ENCODE results near the gene TGFBR3.

Gene TGFBR3

DNA sequence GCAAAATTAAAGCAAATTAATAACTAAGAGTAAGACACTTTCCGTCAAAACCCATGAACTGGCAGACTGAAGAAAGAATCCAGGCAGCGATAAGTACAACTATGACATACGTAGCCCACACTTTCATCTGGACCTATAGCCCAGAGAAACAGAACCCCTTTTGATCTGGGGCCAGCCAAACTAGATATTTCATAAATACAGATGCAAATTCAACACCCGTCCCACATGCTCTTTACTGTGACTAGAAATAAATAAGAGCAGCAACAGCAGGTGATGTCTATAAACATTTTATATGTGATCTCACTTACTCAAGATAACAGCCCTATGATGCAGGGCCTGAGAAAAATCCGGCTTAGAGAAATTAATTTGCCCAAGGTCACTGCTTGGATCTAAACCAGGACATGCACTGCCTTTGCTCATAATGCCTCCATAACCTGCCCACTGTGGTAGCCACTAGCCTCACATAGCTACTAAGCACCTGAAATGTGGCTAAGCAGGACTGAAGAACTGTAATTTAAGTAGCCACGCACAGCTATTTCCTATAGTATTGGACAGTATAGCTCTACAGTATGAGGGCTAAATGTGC is 130.2 kb downstream of the TGFBR3 start:
- no peak overlapping the region for H3K9ac ChIP-seq (ENCODE audit: low read depth, low read length)
- H3K4me1 ChIP-seq (ENCODE audit: insufficient read depth, low read length): no peaks in the 10 kb centered on the region
- no peaks in the 10 kb centered on the region for H3K27me3 ChIP-seq (ENCODE audit: insufficient read depth, low read length)
- H3K27ac ChIP-seq (ENCODE audit: low read length): no peak overlapping the region
- no peaks in the 10 kb centered on the region for H3K9me3 ChIP-seq (ENCODE audit: insufficient read depth, low read depth, low read length)
- no peak overlapping the region for H3K4me3 ChIP-seq (ENCODE audit: low read length)
- no peaks in the 10 kb centered on the region for H3K36me3 ChIP-seq (ENCODE audit: insufficient read depth, low read depth, low read length)

DNA sequence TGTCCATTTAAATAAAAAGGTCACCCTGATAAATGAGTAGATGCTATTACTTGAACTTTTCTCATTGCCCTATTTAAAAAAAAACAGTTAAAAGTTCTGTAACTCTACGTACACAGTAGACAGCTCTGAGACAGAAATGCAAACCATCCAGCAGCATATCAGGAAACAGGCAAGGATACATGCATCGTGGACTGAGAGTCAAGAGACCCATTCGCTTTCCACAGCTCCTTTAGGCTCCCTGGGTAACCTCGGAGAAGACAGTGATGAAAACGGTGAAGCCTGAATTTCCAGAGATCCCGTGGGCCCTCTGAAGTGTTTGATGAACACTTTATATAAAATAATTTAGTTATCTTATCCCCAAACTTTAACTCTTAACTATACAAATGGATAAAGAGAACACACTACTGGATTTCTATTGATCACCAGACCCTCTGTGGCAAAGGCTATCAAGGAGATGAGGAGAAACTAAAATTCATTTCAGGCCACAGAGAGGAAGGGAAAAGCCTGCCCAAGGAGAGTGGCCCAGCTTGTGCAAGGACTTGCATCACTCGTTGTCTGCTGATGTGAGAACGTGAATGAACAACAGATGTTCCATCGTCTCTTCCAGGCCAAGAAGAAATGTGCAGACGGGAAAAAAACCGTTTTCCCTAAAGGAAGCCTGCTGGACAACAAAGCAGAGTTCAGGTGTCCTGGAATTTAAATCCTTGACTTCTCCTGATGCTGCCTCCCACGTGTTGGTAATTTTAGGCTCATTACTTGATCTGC is 131.0 kb downstream of the TGFBR3 start:
- H3K9ac ChIP-seq (ENCODE audit: low read depth, low read length): no peak overlapping the region
- no peaks in the 10 kb centered on the region for H3K27me3 ChIP-seq (ENCODE audit: insufficient read depth, low read length)
- no peaks in the 10 kb centered on the region for H3K36me3 ChIP-seq (ENCODE audit: insufficient read depth, low read depth, low read length)
- no peak overlapping the region for H3K4me3 ChIP-seq (ENCODE audit: low read length)
- H3K27ac ChIP-seq (ENCODE audit: low read length): no peak overlapping the region
- H3K9me3 ChIP-seq (ENCODE audit: insufficient read depth, low read depth, low read length): no peaks in the 10 kb centered on the region
- no peaks in the 10 kb centered on the region for H3K4me1 ChIP-seq (ENCODE audit: insufficient read depth, low read length)

DNA sequence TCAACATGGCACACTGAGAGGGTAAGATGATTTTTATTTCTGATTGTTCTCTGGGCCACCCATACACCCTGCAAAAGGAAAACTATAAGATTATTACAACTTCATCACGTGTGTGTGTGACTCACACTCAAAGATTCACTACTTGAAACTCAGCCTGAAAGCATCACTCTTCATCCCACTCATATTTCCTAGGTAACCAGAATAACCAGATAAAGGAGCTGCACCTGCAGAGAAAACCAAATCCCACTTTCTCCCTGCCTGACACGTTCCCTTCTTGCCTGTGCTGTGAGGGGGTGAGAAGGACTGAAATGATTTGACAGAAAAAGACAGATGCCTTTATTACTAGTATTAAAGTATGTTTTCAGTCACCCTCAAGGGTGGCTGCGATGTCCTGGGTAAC is 131.6 kb downstream of the TGFBR3 start:
- Histone ChIP-seq H3K9ac (ENCODE audit: low read depth, low read length) (no peak overlapping the region), H3K27me3 (ENCODE audit: insufficient read depth, low read length) (no peaks in the 10 kb centered on the region), H3K36me3 (ENCODE audit: insufficient read depth, low read depth, low read length) (no peaks in the 10 kb centered on the region), H3K9me3 (ENCODE audit: insufficient read depth, low read depth, low read length) (no peaks in the 10 kb centered on the region), H3K27ac (ENCODE audit: low read length) (no peak overlapping the region), H3K4me1 (ENCODE audit: insufficient read depth, low read length) (no peaks in the 10 kb centered on the region), H3K4me3 (ENCODE audit: low read length) (no peak overlapping the region)

DNA sequence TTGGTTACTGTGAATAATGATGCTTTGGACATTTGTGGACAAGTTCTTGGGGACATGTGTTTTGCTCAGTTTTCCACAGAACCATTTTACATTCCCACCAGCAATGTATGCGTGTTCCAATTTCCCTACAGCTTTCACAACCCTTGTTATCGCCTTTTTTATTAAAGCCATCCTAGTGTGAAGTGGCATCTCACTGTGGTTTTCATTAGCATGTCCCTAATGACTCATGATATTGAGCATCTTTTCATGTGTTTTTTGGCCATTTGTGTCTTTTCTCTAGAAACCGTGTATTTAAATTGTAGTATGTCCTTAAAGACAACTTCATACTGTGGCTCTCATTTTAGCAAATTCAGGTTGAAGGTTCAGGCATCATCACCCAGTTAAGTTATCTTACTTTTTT is 132.1 kb downstream of the TGFBR3 start:
- Histone ChIP-seq H3K36me3 (ENCODE audit: insufficient read depth, low read depth, low read length) (no peaks in the 10 kb centered on the region), H3K4me3 (ENCODE audit: low read length) (no peak overlapping the region), H3K9me3 (ENCODE audit: insufficient read depth, low read depth, low read length) (no peaks in the 10 kb centered on the region), H3K4me1 (ENCODE audit: insufficient read depth, low read length) (no peaks in the 10 kb centered on the region), H3K9ac (ENCODE audit: low read depth, low read length) (no peak overlapping the region), H3K27me3 (ENCODE audit: insufficient read depth, low read length) (no peaks in the 10 kb centered on the region), H3K27ac (ENCODE audit: low read length) (no peak overlapping the region)

DNA sequence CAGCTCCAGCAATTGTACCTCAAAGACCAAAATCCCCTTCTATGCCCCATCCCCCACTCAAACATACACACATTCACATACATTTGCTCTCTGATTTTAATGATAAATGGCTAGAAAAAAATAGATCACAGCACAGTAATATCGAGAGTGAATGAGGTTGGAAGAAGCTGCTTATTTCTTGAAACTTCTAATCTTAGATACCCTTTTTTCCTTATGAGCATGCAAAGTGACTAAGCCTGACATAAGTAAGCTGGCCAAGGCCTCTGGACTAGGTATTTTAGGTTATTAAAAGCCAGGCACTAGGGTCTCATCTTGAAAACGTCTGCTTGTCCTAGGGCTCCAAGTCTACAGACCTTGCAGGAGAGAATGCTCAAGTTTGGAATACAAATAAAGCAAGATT is 133.6 kb downstream of the TGFBR3 start:
- Histone ChIP-seq H3K27me3 (ENCODE audit: insufficient read depth, low read length) (no peaks in the 10 kb centered on the region), H3K36me3 (ENCODE audit: insufficient read depth, low read depth, low read length) (no peaks in the 10 kb centered on the region), H3K4me1 (ENCODE audit: insufficient read depth, low read length) (no peaks in the 10 kb centered on the region), H3K27ac (ENCODE audit: low read length) (no peak overlapping the region), H3K9me3 (ENCODE audit: insufficient read depth, low read depth, low read length) (peaks cover 1% of the 10 kb centered on the region), H3K9ac (ENCODE audit: low read depth, low read length) (no peak overlapping the region), H3K4me3 (ENCODE audit: low read length) (no peak overlapping the region)

DNA sequence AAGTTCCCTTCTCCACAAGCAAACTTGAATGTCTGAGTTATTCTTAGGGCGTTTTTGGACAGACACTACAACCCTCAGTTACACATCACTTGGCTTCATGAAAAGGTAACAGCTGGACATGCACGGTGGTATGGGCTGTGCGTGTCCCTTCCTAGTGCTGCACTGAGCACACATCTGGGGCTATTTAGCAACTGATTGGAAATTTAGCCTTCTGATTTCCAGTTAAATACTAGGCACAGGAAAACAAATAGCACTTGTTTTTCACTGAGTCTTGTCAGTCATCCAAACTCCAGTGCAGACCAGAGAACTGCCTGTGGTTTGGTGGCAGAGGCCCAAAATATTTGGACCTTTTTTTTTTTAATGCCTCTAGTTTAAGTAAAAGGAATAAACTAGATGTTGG is 134.7 kb downstream of the TGFBR3 start:
- no peak overlapping the region for H3K9ac ChIP-seq (ENCODE audit: low read depth, low read length)
- H3K27me3 ChIP-seq (ENCODE audit: insufficient read depth, low read length): no peaks in the 10 kb centered on the region
- no peaks in the 10 kb centered on the region for H3K4me1 ChIP-seq (ENCODE audit: insufficient read depth, low read length)
- no peaks in the 10 kb centered on the region for H3K36me3 ChIP-seq (ENCODE audit: insufficient read depth, low read depth, low read length)
- H3K4me3 ChIP-seq (ENCODE audit: low read length): no peak overlapping the region
- H3K27ac ChIP-seq (ENCODE audit: low read length): no peak overlapping the region
- peaks cover 11% of the 10 kb centered on the region for H3K9me3 ChIP-seq (ENCODE audit: insufficient read depth, low read depth, low read length)

DNA sequence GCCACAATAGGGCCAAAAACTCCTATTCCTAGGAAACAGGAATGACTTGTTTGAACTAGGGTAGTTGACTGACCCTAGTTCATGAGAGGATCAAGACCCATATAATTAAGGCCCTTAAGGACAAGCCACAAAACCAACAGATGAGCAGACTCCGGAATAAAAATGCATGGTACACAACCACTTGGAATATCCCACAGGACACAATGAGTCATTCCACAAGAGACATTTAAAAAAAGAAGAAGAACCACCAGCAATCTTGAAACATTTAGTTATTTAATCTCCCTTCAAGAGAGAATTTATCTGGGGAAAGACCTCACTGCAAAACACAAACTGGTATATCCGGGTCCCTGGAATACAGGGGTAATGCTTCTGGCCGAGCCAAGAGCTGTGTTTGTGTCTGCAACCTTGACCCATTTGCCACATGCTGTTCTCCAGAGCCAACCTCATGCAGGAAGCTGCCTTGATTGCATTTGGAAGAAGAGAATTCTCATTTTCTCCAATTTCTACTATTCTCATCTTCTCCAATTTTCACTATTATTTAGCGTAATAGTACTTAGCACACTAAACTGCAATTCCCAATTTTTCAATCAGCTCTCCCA is 135.5 kb downstream of the TGFBR3 start:
- no peak overlapping the region for H3K4me3 ChIP-seq (ENCODE audit: low read length)
- H3K27ac ChIP-seq (ENCODE audit: low read length): no peak overlapping the region
- no peaks in the 10 kb centered on the region for H3K36me3 ChIP-seq (ENCODE audit: insufficient read depth, low read depth, low read length)
- H3K27me3 ChIP-seq (ENCODE audit: insufficient read depth, low read length): no peaks in the 10 kb centered on the region
- peaks cover 11% of the 10 kb centered on the region for H3K9me3 ChIP-seq (ENCODE audit: insufficient read depth, low read depth, low read length)
- H3K9ac ChIP-seq (ENCODE audit: low read depth, low read length): no peak overlapping the region
- no peaks in the 10 kb centered on the region for H3K4me1 ChIP-seq (ENCODE audit: insufficient read depth, low read length)

DNA sequence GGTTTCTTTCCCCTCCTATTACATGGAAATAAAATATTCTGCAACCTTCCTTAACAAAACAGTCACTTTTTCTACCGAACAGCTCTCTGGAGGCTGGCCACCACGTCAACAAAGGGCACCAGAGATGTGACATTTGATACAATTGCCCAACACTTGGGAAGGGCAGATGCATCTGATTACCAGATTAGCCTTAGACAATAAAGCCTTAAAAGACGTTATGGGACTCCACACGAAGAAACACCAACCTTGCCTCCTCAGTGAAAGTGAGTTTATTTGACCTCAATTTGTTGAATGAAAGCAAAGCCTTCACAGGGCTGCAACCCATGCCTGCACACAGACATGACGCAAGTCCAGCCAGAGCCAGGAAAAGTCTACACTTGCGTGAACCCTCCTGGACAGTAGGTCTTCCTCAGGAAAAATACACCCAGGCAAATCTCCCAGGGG is 136.1 kb downstream of the TGFBR3 start:
- H3K27me3 ChIP-seq (ENCODE audit: insufficient read depth, low read length): no peaks in the 10 kb centered on the region
- H3K4me1 ChIP-seq (ENCODE audit: insufficient read depth, low read length): no peaks in the 10 kb centered on the region
- H3K4me3 ChIP-seq (ENCODE audit: low read length): no peak overlapping the region
- H3K9me3 ChIP-seq (ENCODE audit: insufficient read depth, low read depth, low read length): peaks cover 11% of the 10 kb centered on the region
- no peak overlapping the region for H3K27ac ChIP-seq (ENCODE audit: low read length)
- no peaks in the 10 kb centered on the region for H3K36me3 ChIP-seq (ENCODE audit: insufficient read depth, low read depth, low read length)
- H3K9ac ChIP-seq (ENCODE audit: low read depth, low read length): no peak overlapping the region

DNA sequence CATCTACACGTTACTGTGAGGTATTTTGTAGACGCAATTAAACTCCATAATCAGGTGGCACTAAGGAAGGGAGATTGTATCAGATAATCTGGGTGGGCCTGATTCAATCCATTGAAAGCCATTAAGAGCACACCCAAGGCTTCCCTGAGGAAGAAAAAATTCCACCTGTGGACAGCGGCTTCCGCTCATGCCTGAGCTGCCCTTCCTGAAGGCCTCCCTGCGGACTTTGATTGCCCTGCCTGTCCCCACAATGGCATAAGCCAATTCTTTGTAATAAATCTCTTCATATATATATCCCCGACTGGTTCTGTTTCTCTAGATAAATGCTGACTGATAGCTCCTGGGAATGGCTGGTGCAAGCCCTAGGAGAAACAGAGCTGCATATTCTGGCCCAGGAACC is 138.3 kb downstream of the TGFBR3 start:
- Histone ChIP-seq H3K36me3 (ENCODE audit: insufficient read depth, low read depth, low read length) (no peaks in the 10 kb centered on the region), H3K4me3 (ENCODE audit: low read length) (no peak overlapping the region), H3K9ac (ENCODE audit: low read depth, low read length) (no peak overlapping the region), H3K4me1 (ENCODE audit: insufficient read depth, low read length) (no peaks in the 10 kb centered on the region), H3K27ac (ENCODE audit: low read length) (no peak overlapping the region), H3K9me3 (ENCODE audit: insufficient read depth, low read depth, low read length) (peaks cover 11% of the 10 kb centered on the region), H3K27me3 (ENCODE audit: insufficient read depth, low read length) (no peaks in the 10 kb centered on the region)

DNA sequence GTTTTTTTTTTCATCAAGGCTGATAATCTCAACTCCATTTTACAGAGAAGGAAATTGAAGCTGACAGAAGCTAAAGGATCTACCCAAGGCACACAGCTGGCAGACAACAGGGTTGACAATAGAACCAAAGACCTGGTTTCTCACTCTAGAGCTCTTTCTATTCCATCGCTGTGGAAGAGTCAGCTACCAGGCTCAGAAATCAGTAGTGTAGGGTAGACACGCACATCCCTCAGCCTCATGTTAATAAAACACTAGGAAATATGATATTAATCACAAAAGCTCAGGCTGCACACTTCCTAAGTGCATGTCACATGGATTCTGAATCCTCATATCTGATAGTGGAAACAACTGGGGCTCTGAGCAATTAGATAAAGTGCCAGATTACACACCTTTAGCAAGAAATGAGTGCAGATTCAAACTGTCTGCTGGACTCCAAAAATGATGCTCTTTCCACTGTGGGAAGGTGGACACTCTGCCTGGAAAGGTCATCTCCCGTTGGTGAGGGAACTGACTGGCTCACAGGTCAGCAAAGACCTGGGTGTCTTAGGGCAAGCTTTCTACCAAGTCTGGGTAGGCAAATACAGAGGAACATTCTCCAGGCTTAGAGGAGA is 139.1 kb downstream of the TGFBR3 start:
- no peaks in the 10 kb centered on the region for H3K4me1 ChIP-seq (ENCODE audit: insufficient read depth, low read length)
- peaks cover 11% of the 10 kb centered on the region for H3K9me3 ChIP-seq (ENCODE audit: insufficient read depth, low read depth, low read length)
- no peaks in the 10 kb centered on the region for H3K27me3 ChIP-seq (ENCODE audit: insufficient read depth, low read length)
- no peak overlapping the region for H3K9ac ChIP-seq (ENCODE audit: low read depth, low read length)
- no peak overlapping the region for H3K4me3 ChIP-seq (ENCODE audit: low read length)
- H3K36me3 ChIP-seq (ENCODE audit: insufficient read depth, low read depth, low read length): no peaks in the 10 kb centered on the region
- H3K27ac ChIP-seq (ENCODE audit: low read length): no peak overlapping the region

DNA sequence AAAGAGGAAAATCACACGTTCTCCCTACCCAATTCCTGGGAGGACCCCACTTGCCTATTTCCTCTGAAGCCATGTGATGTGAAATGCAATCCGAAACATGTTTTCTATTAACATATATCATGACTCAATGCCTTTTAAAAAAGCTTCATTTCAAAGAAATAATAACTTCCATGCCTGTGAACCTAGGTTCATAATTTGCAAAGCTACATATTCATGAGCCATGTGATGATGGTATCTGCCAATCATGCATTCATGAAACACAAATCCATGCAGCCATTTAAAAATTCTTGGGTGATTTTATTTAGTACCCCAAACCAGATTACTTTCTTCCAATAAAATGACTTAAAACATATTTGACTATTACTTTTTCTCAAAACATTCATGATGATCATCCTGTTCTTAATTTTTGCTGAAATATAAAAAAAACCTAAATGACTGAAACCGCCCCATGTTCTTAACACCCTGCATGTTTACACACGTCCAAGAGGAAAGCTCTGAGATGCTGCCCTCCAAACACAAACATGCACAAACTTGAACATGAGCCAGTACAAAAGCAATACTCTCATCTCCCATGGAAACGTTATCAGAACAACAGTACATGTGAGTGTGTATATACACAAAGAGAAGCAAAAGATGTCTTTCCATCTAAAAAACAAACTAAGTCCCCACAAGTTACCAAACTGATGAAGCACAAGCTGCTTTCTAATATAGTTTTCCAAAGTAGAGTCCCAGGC is 140.1 kb downstream of the TGFBR3 start:
- H3K4me3 ChIP-seq (ENCODE audit: low read length): no peak overlapping the region
- no peaks in the 10 kb centered on the region for H3K27me3 ChIP-seq (ENCODE audit: insufficient read depth, low read length)
- H3K27ac ChIP-seq (ENCODE audit: low read length): no peak overlapping the region
- no peaks in the 10 kb centered on the region for H3K36me3 ChIP-seq (ENCODE audit: insufficient read depth, low read depth, low read length)
- no peaks in the 10 kb centered on the region for H3K4me1 ChIP-seq (ENCODE audit: insufficient read depth, low read length)
- no peak overlapping the region for H3K9ac ChIP-seq (ENCODE audit: low read depth, low read length)
- peaks cover 11% of the 10 kb centered on the region for H3K9me3 ChIP-seq (ENCODE audit: insufficient read depth, low read depth, low read length)
